NCI-H1105 treated with DMSO at 0.1 percent for 48 hours (cell line): ENCODE data around the gene RBM39.
A peak's percentile ranks its signal among the peaks of the same experiment; 100 is the strongest.
"Not testable (repeated sequence)": the region's sequence is repeated elsewhere in the genome, so short reads cannot be mapped to it uniquely, and the experiment has no call there.

Source experiments
- DNase-seq: peaks from one replicate; lab custom pipeline; 2025; lab: John Stamatoyannopoulos, UW

Gene RBM39

GRCh38 chr20:35741892-35742740 lies at the start of gene RBM39:
TSS of gene RBM39 (minus strand) at chr20:35742260. CDS start at chr20:35740874, 1,386 bp downstream.
- peak; percentile 100 for DNase-seq

- no peak for DNase-seq
These were observed 49.8 kb upstream of the RBM39 start for GRCh38 chr20:35791821-35792220.

- no peak for DNase-seq
These were observed 49.0 kb upstream of the RBM39 start for GRCh38 chr20:35791097-35791496.

- DNase-seq: no peak
These were observed 46.7 kb upstream of the RBM39 start for GRCh38 chr20:35788796-35789195.

- DNase-seq: not testable (repeated sequence)
These were observed 43.5 kb upstream of the RBM39 start for GRCh38 chr20:35785541-35785940.

GRCh38 chr20:35783811-35784210 lies 41.8 kb upstream of the RBM39 start:
- not testable (repeated sequence) for DNase-seq

- peak; percentile 63 for DNase-seq
These were observed 34.5 kb upstream of the RBM39 start for GRCh38 chr20:35776513-35777101.

- DNase-seq: no peak
These were observed 32.3 kb upstream of the RBM39 start for GRCh38 chr20:35774391-35774790.

GRCh38 chr20:35773154-35773751 lies 31.2 kb upstream of the RBM39 start:
- DNase-seq: no peak

- no peak for DNase-seq
These were observed 30.6 kb upstream of the RBM39 start for GRCh38 chr20:35772563-35773058.

GRCh38 chr20:35771689-35772562 lies 29.9 kb upstream of the RBM39 start, which contains the start of gene PHF20:
TSS of gene PHF20 (plus strand) at chr20:35772015. CDS start at chr20:35801523, 29,508 bp downstream.
- DNase-seq: peak; percentile 91

- no peak for DNase-seq
These were observed 29.3 kb upstream of the RBM39 start for GRCh38 chr20:35771367-35771688.

- DNase-seq: peak; percentile 53
These were observed 26.9 kb upstream of the RBM39 start for GRCh38 chr20:35768731-35769664.

GRCh38 chr20:35767683-35768481 lies 25.8 kb upstream of the RBM39 start:
- DNase-seq: no peak

- no peak for DNase-seq
These were observed 24.8 kb upstream of the RBM39 start for GRCh38 chr20:35766843-35767242.

GRCh38 chr20:35764936-35765335 lies 22.9 kb upstream of the RBM39 start:
- not testable (repeated sequence) for DNase-seq

- DNase-seq: no peak
These were observed 20.4 kb upstream of the RBM39 start for GRCh38 chr20:35762461-35762860.

- DNase-seq: not testable (repeated sequence)
These were observed 19.5 kb upstream of the RBM39 start for GRCh38 chr20:35761548-35761947.

GRCh38 chr20:35757098-35757705 lies 15.1 kb upstream of the RBM39 start:
- no peak for DNase-seq
